ENCODE data around the gene MT1G.
A peak's percentile ranks its signal among the peaks of the same experiment; 100 is the strongest.

DNA sequence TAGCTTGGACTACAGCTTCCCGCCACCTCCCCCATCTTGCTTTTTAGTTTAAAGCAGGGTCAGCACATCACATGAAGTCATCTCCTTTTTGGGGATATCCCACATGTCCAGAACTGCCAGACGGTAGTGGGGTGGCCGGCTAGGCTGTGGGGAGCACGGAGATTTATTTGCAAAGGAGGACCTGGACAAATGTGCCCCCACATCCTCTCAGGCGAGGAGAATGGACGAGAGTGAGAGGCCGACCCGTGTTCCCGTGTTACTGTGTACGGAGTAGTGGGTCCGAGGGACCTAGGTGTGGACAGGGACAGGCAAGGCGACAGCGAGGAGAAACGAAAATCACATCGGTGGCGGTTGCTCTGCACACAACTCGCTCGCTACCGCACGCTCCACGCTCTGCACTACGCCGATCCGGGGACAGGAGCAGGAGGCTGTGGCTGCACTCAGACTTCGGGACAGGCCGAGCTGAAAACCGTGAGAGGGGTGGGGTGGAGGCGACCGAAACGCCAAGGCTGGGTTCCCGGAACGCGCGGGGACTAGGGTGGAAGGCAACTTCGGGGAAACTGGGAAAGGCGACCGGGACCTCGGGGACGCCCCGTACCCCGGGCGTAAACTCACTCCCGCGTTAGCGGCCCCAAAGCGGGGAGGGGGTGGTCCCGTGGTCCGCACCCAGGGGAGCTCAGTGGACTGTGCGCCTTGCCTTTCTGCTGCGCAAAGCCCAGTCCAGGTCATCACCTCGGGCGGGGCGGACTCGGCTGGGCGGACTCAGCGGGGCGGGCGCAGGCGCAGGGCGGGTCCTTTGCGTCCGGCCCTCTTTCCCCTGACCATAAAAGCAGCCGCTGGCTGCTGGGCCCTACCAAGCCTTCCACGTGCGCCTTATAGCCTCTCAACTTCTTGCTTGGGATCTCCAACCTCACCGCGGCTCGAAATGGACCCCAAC is 29.8 kb downstream of the MT1G start, which contains the start of gene MT1A:
- TF ChIP-seq, protein P1, sequence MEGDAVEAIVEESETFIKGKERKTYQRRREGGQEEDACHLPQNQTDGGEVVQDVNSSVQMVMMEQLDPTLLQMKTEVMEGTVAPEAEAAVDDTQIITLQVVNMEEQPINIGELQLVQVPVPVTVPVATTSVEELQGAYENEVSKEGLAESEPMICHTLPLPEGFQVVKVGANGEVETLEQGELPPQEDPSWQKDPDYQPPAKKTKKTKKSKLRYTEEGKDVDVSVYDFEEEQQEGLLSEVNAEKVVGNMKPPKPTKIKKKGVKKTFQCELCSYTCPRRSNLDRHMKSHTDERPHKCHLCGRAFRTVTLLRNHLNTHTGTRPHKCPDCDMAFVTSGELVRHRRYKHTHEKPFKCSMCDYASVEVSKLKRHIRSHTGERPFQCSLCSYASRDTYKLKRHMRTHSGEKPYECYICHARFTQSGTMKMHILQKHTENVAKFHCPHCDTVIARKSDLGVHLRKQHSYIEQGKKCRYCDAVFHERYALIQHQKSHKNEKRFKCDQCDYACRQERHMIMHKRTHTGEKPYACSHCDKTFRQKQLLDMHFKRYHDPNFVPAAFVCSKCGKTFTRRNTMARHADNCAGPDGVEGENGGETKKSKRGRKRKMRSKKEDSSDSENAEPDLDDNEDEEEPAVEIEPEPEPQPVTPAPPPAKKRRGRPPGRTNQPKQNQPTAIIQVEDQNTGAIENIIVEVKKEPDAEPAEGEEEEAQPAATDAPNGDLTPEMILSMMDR (IDR thresholded peaks at IDR 0.05): peak in 1 of 6 experiments; percentile 1
- TF ChIP-seq POLR2A (IDR thresholded peaks at IDR 0.05): peak in 1 of 2 donors; percentile 73

Data from thyroid gland (tissue), 4 donors.